ENCODE results near the gene NELL1.

NELL1 gene

GRCh38 chr11:20835561-20835960 is 166.2 kb downstream of the NELL1 start:
- TF ChIP-seq SIN3A (IDR thresholded peaks at IDR 0.05; ENCODE audit: borderline replicate concordance, insufficient read depth, low read length) (no peak), TAF1 (IDR thresholded peaks at IDR 0.05; ENCODE audit: borderline replicate concordance, insufficient read depth, low read length) (no peak), POLR2AphosphoS5 (IDR thresholded peaks at IDR 0.05; ENCODE audit: low read depth, low read length) (no peak), FOXP2 (optimal IDR thresholded peaks at IDR 0.05; ENCODE audit: borderline replicate concordance, extremely low read depth, extremely low read length, insufficient read depth) (no peak), REST (IDR thresholded peaks at IDR 0.05; ENCODE audit: insufficient read depth in 1 of 2, low read depth in 2 of 2, low read length in 2 of 2) (no peak)

- TF ChIP-seq POLR2AphosphoS5 (IDR thresholded peaks at IDR 0.05; ENCODE audit: low read depth, low read length) (no peak), REST (IDR thresholded peaks at IDR 0.05; ENCODE audit: insufficient read depth in 1 of 2, low read depth in 2 of 2, low read length in 2 of 2) (no peak), FOXP2 (optimal IDR thresholded peaks at IDR 0.05; ENCODE audit: borderline replicate concordance, extremely low read depth, extremely low read length, insufficient read depth) (no peak), SIN3A (IDR thresholded peaks at IDR 0.05; ENCODE audit: borderline replicate concordance, insufficient read depth, low read length) (no peak), TAF1 (IDR thresholded peaks at IDR 0.05; ENCODE audit: borderline replicate concordance, insufficient read depth, low read length) (no peak)
These were observed 169.8 kb downstream of the NELL1 start for GRCh38 chr11:20839231-20839630.

GRCh38 chr11:20840341-20840740 is 171.0 kb downstream of the NELL1 start:
- TF ChIP-seq SIN3A (IDR thresholded peaks at IDR 0.05; ENCODE audit: borderline replicate concordance, insufficient read depth, low read length): no peak
- no peak for TF ChIP-seq FOXP2 (optimal IDR thresholded peaks at IDR 0.05; ENCODE audit: borderline replicate concordance, extremely low read depth, extremely low read length, insufficient read depth)
- no peak for TF ChIP-seq TAF1 (IDR thresholded peaks at IDR 0.05; ENCODE audit: borderline replicate concordance, insufficient read depth, low read length)
- TF ChIP-seq REST (IDR thresholded peaks at IDR 0.05; ENCODE audit: insufficient read depth in 1 of 2, low read depth in 2 of 2, low read length in 2 of 2): no peak
- no peak for TF ChIP-seq POLR2AphosphoS5 (IDR thresholded peaks at IDR 0.05; ENCODE audit: low read depth, low read length)

- TF ChIP-seq REST (IDR thresholded peaks at IDR 0.05; ENCODE audit: insufficient read depth in 1 of 2, low read depth in 2 of 2, low read length in 2 of 2) (no peak), TAF1 (IDR thresholded peaks at IDR 0.05; ENCODE audit: borderline replicate concordance, insufficient read depth, low read length) (no peak), POLR2AphosphoS5 (IDR thresholded peaks at IDR 0.05; ENCODE audit: low read depth, low read length) (no peak), FOXP2 (optimal IDR thresholded peaks at IDR 0.05; ENCODE audit: borderline replicate concordance, extremely low read depth, extremely low read length, insufficient read depth) (no peak)
These were observed 174.8 kb downstream of the NELL1 start for GRCh38 chr11:20844216-20844615.

GRCh38 chr11:20844630-20845029 is 175.2 kb downstream of the NELL1 start:
- TF ChIP-seq FOXP2 (optimal IDR thresholded peaks at IDR 0.05; ENCODE audit: borderline replicate concordance, extremely low read depth, extremely low read length, insufficient read depth): no peak
- no peak for TF ChIP-seq REST (IDR thresholded peaks at IDR 0.05; ENCODE audit: insufficient read depth in 1 of 2, low read depth in 2 of 2, low read length in 2 of 2)
- TF ChIP-seq TAF1 (IDR thresholded peaks at IDR 0.05; ENCODE audit: borderline replicate concordance, insufficient read depth, low read length): no peak
- no peak for TF ChIP-seq POLR2AphosphoS5 (IDR thresholded peaks at IDR 0.05; ENCODE audit: low read depth, low read length)
- no peak for TF ChIP-seq SIN3A (IDR thresholded peaks at IDR 0.05; ENCODE audit: borderline replicate concordance, insufficient read depth, low read length)
